Chondrocyte (in vitro differentiated cells): Measurements from ENCODE around the gene TMEM131L. TPM values are rescaled to one million over a fixed set of nuclear protein-coding genes. Genes with fewer than 3 reads are reported as not detected.
A peak's percentile ranks its signal among the peaks of the same experiment; 100 is the strongest.

Experiments used
- DNase-seq: peaks from one replicate; pipeline ENCODE4 v3.0.0; 2021; ENCODE audit warnings: mixed read lengths, low spot score
- H3K27ac Mint-ChIP-seq: one replicate; pipeline ENCODE4 v1.8.0; 2021; ENCODE audit warnings: mild to moderate bottlenecking, moderate library complexity, mixed read lengths; ENCODE audit not compliant: unreplicated experiment
- H3K27me3 Mint-ChIP-seq: 2 replicates; pipeline ENCODE4 v1.8.0; 2021; ENCODE audit warnings: low read depth, mixed read lengths
- H3K36me3 Mint-ChIP-seq: 2 replicates; pipeline ENCODE4 v1.8.0; 2021; ENCODE audit warnings: low read depth, mixed read lengths
- H3K4me1 Mint-ChIP-seq: 2 replicates; pipeline ENCODE4 v1.8.0; 2021; ENCODE audit warnings: low read depth, mild to moderate bottlenecking, mixed read lengths
- H3K4me3 Mint-ChIP-seq: one replicate; pipeline ENCODE4 v1.8.0; 2021; ENCODE audit warnings: mild to moderate bottlenecking, moderate library complexity, mixed read lengths; ENCODE audit not compliant: unreplicated experiment
- H3K9me3 Mint-ChIP-seq: 2 replicates; pipeline ENCODE4 v1.8.0; 2021; ENCODE audit warnings: low read depth, mixed read lengths
- CTCF ChIP-seq: fragments of 200-600 bp; sonication (generic); IDR thresholded peaks from 2 replicates; pipeline ENCODE4 v1.5.0; 2021; ENCODE audit warnings: antibody characterized with exemption, mild to moderate bottlenecking, moderate library complexity
- total RNA-seq: library from RNA; stranded (reverse); gene quantifications from 3 replicates; pipeline ENCODE4 v1.2.1, GENCODE V29; 2021

TMEM131L gene
- total RNA-seq, 1 donor from 2014 or later = 8.4 TPM

GRCh38 chr4:153480704-153481103 lies 14.5 kb downstream of the TMEM131L start:
- peaks cover 2% of the 10 kb centered on the region for H3K36me3 Mint-ChIP-seq
- no peak overlapping the region for H3K27ac Mint-ChIP-seq
- H3K4me1 Mint-ChIP-seq = peaks cover 16% of the 10 kb centered on the region
- no peak for DNase-seq
- no peaks in the 10 kb centered on the region for H3K9me3 Mint-ChIP-seq
- no peak for TF ChIP-seq CTCF
- H3K27me3 Mint-ChIP-seq = no peaks in the 10 kb centered on the region
- no peak overlapping the region for H3K4me3 Mint-ChIP-seq

- TF ChIP-seq CTCF = no peak
- H3K27ac Mint-ChIP-seq = no peak overlapping the region
- no peak overlapping the region for H3K4me3 Mint-ChIP-seq
- no peaks in the 10 kb centered on the region for H3K27me3 Mint-ChIP-seq
- peaks cover 24% of the 10 kb centered on the region for H3K4me1 Mint-ChIP-seq
- DNase-seq = no peak
- H3K9me3 Mint-ChIP-seq = no peaks in the 10 kb centered on the region
- peaks cover 2% of the 10 kb centered on the region for H3K36me3 Mint-ChIP-seq
Observed at GRCh38 chr4:153481478-153481877, 15.3 kb downstream of the TMEM131L start.

GRCh38 chr4:153483432-153484418 lies 17.6 kb downstream of the TMEM131L start:
- Mint-ChIP-seq H3K9me3 (no peaks in the 10 kb centered on the region), H3K27ac (no peak overlapping the region), H3K4me1 (peaks cover 39% of the 10 kb centered on the region), H3K4me3 (no peak overlapping the region), H3K27me3 (no peaks in the 10 kb centered on the region), H3K36me3 (peaks cover 2% of the 10 kb centered on the region)
- TF ChIP-seq CTCF = no peak
- no peak for DNase-seq

GRCh38 chr4:153485359-153485758 lies 19.2 kb downstream of the TMEM131L start:
- no peak for TF ChIP-seq CTCF
- H3K4me1 Mint-ChIP-seq = peaks cover 46% of the 10 kb centered on the region
- H3K4me3 Mint-ChIP-seq = no peak overlapping the region
- H3K27ac Mint-ChIP-seq = no peak overlapping the region
- DNase-seq = no peak
- H3K9me3 Mint-ChIP-seq = no peaks in the 10 kb centered on the region
- peaks cover 2% of the 10 kb centered on the region for H3K36me3 Mint-ChIP-seq
- H3K27me3 Mint-ChIP-seq = no peaks in the 10 kb centered on the region

- no peak for DNase-seq
- no peak for TF ChIP-seq CTCF
- no peak overlapping the region for H3K4me3 Mint-ChIP-seq
- H3K27me3 Mint-ChIP-seq = no peaks in the 10 kb centered on the region
- no peaks in the 10 kb centered on the region for H3K36me3 Mint-ChIP-seq
- H3K4me1 Mint-ChIP-seq = peaks cover 46% of the 10 kb centered on the region
- peak overlapping the region; percentile 80 for H3K27ac Mint-ChIP-seq
- no peaks in the 10 kb centered on the region for H3K9me3 Mint-ChIP-seq
Observed at GRCh38 chr4:153485860-153486259, 19.7 kb downstream of the TMEM131L start.
